Neural cell (in vitro differentiated cells): ENCODE measurements around the gene ARHGEF4.

Experiments used
- CTCF ChIP-seq: fragments of 450-650 bp; IDR thresholded peaks from 2 replicates; pipeline ENCODE4 v1.5.1; 2014; ENCODE audit warnings: antibody characterized with exemption, mild to moderate bottlenecking, moderate library complexity; ENCODE audit not compliant: poor library complexity, severe bottlenecking
- POLR2AphosphoS5 ChIP-seq: IDR thresholded peaks from 2 replicates; pipeline ENCODE4 v1.6.1; 2012
- REST ChIP-seq: IDR thresholded peaks from 2 replicates; pipeline ENCODE4 v1.6.1; 2012; ENCODE audit warnings: borderline replicate concordance

- TF ChIP-seq REST (no peak), CTCF (no peak), POLR2AphosphoS5 (no peak)
Measured at GRCh38 chr2:131014141-131014540, 177.4 kb downstream of the ARHGEF4 start.
